ENCODE data around the gene ARHGAP29. TPM values are rescaled to one million over a fixed set of nuclear protein-coding genes. Genes with fewer than 3 reads are reported as not detected.

The ARHGAP29 gene
- total RNA-seq, 3 donors from 2014 or later: 49.1 to 88.0 (median 70.8) TPM

DNA sequence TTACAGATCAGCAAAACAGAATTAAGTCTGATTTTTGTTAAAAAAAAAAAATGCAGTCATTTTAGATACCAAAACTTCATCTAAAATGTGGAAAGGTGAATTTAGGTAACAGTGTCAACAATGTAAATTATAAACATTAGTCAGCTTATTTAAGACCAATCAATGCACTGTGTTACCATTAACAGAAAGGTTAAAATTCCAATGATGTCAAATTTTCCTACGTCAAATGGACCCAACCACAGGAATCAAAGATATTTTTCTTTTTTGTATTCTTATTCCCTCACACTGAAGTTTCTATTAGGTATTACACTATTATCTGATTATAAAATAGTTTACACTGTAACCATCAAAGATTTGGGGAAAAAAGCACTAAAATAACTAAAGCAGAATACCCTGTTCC, 6.5 kb downstream of the ARHGAP29 start:
- no peaks in the 10 kb centered on the region for H3K36me3 ChIP-seq
- no peak for DNase-seq (ENCODE audit: low spot score in 2 of 2)
- intact Hi-C loops (cut with DNase I; ENCODE audit: low total_unique reads): no loop called here
- no peaks in the 10 kb centered on the region for H3K9me3 ChIP-seq
- H3K27ac ChIP-seq: peak overlapping the region in 1 of 2 donors; percentile 31
- no peaks in the 10 kb centered on the region for H3K27me3 ChIP-seq
- H3K4me1 ChIP-seq: no peaks in the 10 kb centered on the region
- TF ChIP-seq POLR2A (IDR thresholded peaks at IDR 0.05) (no peak), CTCF (IDR thresholded peaks at IDR 0.05) (no peak), POLR2AphosphoS5 (IDR thresholded peaks at IDR 0.05) (no peak)
- H3K4me3 ChIP-seq: no peak overlapping the region

DNA sequence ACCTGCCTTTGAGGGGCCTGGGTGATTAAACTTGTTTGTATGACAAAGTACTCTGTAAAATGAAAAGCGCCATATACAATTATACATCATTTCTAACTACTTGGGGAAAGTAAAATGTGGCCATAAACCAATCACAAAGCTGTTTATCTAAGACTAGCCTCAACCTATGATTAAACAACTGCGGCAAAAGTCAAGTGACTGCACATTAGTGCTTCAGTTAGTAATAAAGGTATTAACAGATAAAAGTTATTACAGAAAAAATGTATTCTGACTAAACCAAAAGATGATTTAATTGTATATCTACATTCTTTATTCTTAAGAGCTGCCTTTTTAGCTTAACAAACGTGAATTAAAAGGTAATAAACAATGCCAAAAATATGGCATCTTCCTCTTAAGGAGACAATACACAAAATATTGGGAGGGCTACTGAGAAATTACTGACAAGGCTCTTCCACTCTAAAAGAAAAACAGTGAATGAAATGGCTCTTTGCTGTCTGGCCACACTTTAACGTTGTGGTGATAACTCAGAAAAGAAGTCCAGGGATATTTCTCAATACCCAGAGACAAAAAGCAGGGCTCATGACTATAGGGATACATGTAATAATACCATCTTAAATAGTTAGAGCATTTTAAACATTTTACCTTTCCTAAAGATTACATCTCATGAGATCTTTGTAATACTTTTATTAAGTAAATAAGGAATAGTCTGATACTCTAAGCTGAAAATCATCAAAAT, 8.6 kb downstream of the ARHGAP29 start:
- peak overlapping the region in 1 of 2 donors; percentile 56 for H3K27ac ChIP-seq
- no peaks in the 10 kb centered on the region for H3K36me3 ChIP-seq
- H3K4me3 ChIP-seq: no peak overlapping the region
- H3K27me3 ChIP-seq: no peaks in the 10 kb centered on the region
- intact Hi-C loops (cut with DNase I; ENCODE audit: low total_unique reads): no loop called here
- no peaks in the 10 kb centered on the region for H3K9me3 ChIP-seq
- TF ChIP-seq POLR2A (IDR thresholded peaks at IDR 0.05) (no peak), POLR2AphosphoS5 (IDR thresholded peaks at IDR 0.05) (no peak), CTCF (IDR thresholded peaks at IDR 0.05) (no peak)
- no peak for DNase-seq (ENCODE audit: low spot score in 2 of 2)
- no peaks in the 10 kb centered on the region for H3K4me1 ChIP-seq

GRCh38 chr1:94227624-94228023, 9.8 kb downstream of the ARHGAP29 start:
- Histone ChIP-seq H3K36me3 (no peaks in the 10 kb centered on the region), H3K9me3 (no peaks in the 10 kb centered on the region), H3K27me3 (no peaks in the 10 kb centered on the region), H3K27ac (no peak overlapping the region), H3K4me3 (no peak overlapping the region), H3K4me1 (no peaks in the 10 kb centered on the region)
- no peak for DNase-seq (ENCODE audit: low spot score in 2 of 2)
- TF ChIP-seq POLR2AphosphoS5 (IDR thresholded peaks at IDR 0.05) (no peak), CTCF (IDR thresholded peaks at IDR 0.05) (no peak), POLR2A (IDR thresholded peaks at IDR 0.05) (no peak)
- intact Hi-C loops (cut with DNase I; ENCODE audit: low total_unique reads): no loop called here

DNA sequence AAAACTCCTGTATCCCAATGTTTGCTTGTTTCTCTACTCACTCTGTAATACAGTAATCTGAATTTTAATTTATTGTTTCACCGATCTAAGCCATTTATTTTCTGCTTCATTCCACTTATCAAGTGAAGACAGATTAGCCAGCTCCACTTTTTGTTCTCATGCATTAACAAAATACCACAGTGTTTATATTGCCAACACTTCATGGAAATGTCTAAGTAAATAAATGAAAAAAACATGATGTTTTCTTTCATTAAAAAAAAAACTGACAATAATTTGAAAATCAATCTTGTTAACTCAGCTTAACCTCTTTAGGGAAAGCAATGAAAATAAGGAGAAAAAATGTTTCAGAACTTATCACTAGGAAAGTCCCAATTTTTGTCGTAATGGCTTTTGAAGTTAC, 11.5 kb downstream of the ARHGAP29 start:
- intact Hi-C loops (cut with DNase I; ENCODE audit: low total_unique reads): no loop called here
- no peak for DNase-seq (ENCODE audit: low spot score in 2 of 2)

More for the DNA sequence above, 11.5 kb downstream of the ARHGAP29 start:
- Histone ChIP-seq H3K9me3 (no peaks in the 10 kb centered on the region), H3K27ac (no peak overlapping the region), H3K27me3 (no peaks in the 10 kb centered on the region), H3K36me3 (no peaks in the 10 kb centered on the region), H3K4me3 (no peak overlapping the region), H3K4me1 (no peaks in the 10 kb centered on the region)
- no peak for TF ChIP-seq CTCF (IDR thresholded peaks at IDR 0.05)
